ENCODE measurements around the gene SCN3B.

- TF ChIP-seq CTCF (conservative IDR thresholded peaks at IDR 0.05; ENCODE audit: low read depth, low read length) (no peak), MAFK (IDR thresholded peaks at IDR 0.05; ENCODE audit: low read depth, low read length) (no peak), POLR2A (IDR thresholded peaks at IDR 0.05; ENCODE audit: low read depth, low read length) (no peak), SMC3 (IDR thresholded peaks at IDR 0.05; ENCODE audit: low read depth, low read length) (no peak), CEBPB (IDR thresholded peaks at IDR 0.05; ENCODE audit: low read depth, low read length) (no peak), MXI1 (IDR thresholded peaks at IDR 0.05; ENCODE audit: borderline replicate concordance, low read depth, low read length) (no peak), RFX5 (IDR thresholded peaks at IDR 0.05; ENCODE audit: low read depth, low read length) (no peak), RCOR1 (IDR thresholded peaks at IDR 0.05; ENCODE audit: insufficient replicate concordance, low read length) (no peak), FOS (IDR thresholded peaks at IDR 0.05; ENCODE audit: low read depth, low read length) (no peak), RAD21 (IDR thresholded peaks at IDR 0.05; ENCODE audit: low read length) (no peak), ELK1 (IDR thresholded peaks at IDR 0.05; ENCODE audit: borderline replicate concordance, low read depth, low read length) (no peak), USF2 (IDR thresholded peaks at IDR 0.05; ENCODE audit: low read depth, low read length) (no peak), BHLHE40 (IDR thresholded peaks at IDR 0.05; ENCODE audit: low read depth, low read length) (no peak), CHD1 (IDR thresholded peaks at IDR 0.05; ENCODE audit: low read depth, low read length) (no peak)
Observed at GRCh38 chr11:123593570-123593969, 60.9 kb downstream of the SCN3B start.
